Measurements from ENCODE around the gene EAF2. TPM values are rescaled to one million over a fixed set of nuclear protein-coding genes. Genes with fewer than 3 reads are reported as not detected.

The EAF2 gene
- total RNA-seq = 10 to 100 TPM in 1 of 2 donors, 1 to 10 TPM in 1; 7.8 to 16.5 TPM
- 10 to 100 TPM in 1 of 2 donors, 1 to 10 TPM in 1; 4.8 to 11.7 TPM for polyA plus RNA-seq
- long read RNA-seq, donor 1, partial matches to known transcripts = 5 of 8 reads
- long read RNA-seq, donor 1, other reads (novel, unspliced or antisense) = 0 of 8 reads
- long read RNA-seq, donor 2, partial matches to known transcripts = 0 of 1 reads
- long read RNA-seq, donor 2, other reads (novel, unspliced or antisense) = 0 of 1 reads
- long read RNA-seq, donor 3, partial matches to known transcripts = 6 of 7 reads
- long read RNA-seq, donor 3, other reads (novel, unspliced or antisense) = 0 of 7 reads
- long read RNA-seq, donor 4, partial matches to known transcripts = 0 of 1 reads
- long read RNA-seq, donor 4, other reads (novel, unspliced or antisense) = 0 of 1 reads
- long read RNA-seq, donor 5, partial matches to known transcripts = 0 of 2 reads
- long read RNA-seq, donor 5, other reads (novel, unspliced or antisense) = 0 of 2 reads

GRCh38 chr3:121834671-121835464, at the start of gene EAF2, which contains the start of gene IQCB1:
Gene EAF2 (plus strand): TSS chr3:121835209. CDS start chr3:121835286, 77 bp downstream.
Gene IQCB1 (minus strand): TSS chr3:121835060. CDS start chr3:121828960, 6,100 bp downstream.
- H3K4me1 ChIP-seq (ENCODE audit: control insufficient read depth in 5 of 5, insufficient read depth in 5 of 5, low read length in 5 of 5) = peaks cover 0 to 11% (median 2%) of the 10 kb centered on the region in 5 donors

DNA sequence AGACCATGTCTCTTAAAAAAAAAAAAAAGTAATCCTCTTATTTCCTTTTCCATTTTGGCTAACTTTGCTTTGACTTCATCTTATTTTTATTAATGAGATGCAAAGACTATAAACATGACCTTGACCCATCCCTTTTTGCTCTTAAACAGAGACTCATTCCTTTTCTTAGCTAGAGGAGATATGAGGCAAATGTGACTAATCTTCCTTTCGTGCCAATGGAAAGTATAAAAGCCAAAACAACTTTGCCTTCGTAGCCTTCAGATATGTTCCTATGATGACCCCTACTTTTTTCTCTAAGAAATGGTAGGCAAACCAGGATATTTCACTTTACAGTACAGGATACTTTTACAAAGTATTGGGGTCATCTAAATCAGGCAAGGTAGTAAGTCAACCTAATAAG, 48.5 kb upstream of the EAF2 start:
- no peaks in the 10 kb centered on the region for H3K9me3 ChIP-seq (ENCODE audit: control insufficient read depth in 4 of 4, insufficient read depth in 3 of 4, low read length in 3 of 4)
- no peak for ATAC-seq (ENCODE audit: insufficient read depth, low FRiP score)
- peaks cover 0 to 6% (median 0%) of the 10 kb centered on the region in 5 donors for H3K4me1 ChIP-seq (ENCODE audit: control insufficient read depth in 5 of 5, insufficient read depth in 5 of 5, low read length in 5 of 5)
- no peak overlapping the region for H3K4me3 ChIP-seq
- no peaks in the 10 kb centered on the region for H3K27me3 ChIP-seq (ENCODE audit: control insufficient read depth in 3 of 3, insufficient read depth in 3 of 3, low read length in 2 of 3)
- no peak overlapping the region for H3K27ac ChIP-seq (ENCODE audit: low read depth in 1 of 2, low read length in 1 of 2)
- peaks cover 10 to 27% (median 25%) of the 10 kb centered on the region in 4 donors for H3K36me3 ChIP-seq (ENCODE audit: control insufficient read depth in 4 of 4, insufficient read depth in 4 of 4, low read length in 4 of 4)
- no peak overlapping the region for H3K9ac ChIP-seq (ENCODE audit: insufficient read depth in 1 of 2, low read length in 2 of 2)
- TF ChIP-seq, protein P1, sequence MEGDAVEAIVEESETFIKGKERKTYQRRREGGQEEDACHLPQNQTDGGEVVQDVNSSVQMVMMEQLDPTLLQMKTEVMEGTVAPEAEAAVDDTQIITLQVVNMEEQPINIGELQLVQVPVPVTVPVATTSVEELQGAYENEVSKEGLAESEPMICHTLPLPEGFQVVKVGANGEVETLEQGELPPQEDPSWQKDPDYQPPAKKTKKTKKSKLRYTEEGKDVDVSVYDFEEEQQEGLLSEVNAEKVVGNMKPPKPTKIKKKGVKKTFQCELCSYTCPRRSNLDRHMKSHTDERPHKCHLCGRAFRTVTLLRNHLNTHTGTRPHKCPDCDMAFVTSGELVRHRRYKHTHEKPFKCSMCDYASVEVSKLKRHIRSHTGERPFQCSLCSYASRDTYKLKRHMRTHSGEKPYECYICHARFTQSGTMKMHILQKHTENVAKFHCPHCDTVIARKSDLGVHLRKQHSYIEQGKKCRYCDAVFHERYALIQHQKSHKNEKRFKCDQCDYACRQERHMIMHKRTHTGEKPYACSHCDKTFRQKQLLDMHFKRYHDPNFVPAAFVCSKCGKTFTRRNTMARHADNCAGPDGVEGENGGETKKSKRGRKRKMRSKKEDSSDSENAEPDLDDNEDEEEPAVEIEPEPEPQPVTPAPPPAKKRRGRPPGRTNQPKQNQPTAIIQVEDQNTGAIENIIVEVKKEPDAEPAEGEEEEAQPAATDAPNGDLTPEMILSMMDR (IDR thresholded peaks at IDR 0.05; ENCODE audit: control extremely low read depth, extremely low read depth) = no peak
- 79 to 85% methylated on average over 2 of the region's 2 CpGs for WGBS, 2 donors
- DNase-seq = peak in 1 of 3 donors; percentile 16

More at GRCh38 chr3:121834671-121835464, at the start of gene EAF2, which contains the start of gene IQCB1:
- Histone ChIP-seq H3K36me3 (ENCODE audit: control insufficient read depth in 4 of 4, insufficient read depth in 4 of 4, low read length in 4 of 4) (peaks cover 0 to 19% (median 9%) of the 10 kb centered on the region in 4 donors), H3K4me3 (peak within 1 kb of the TSS; percentile 71), H3K27me3 (ENCODE audit: control insufficient read depth in 3 of 3, insufficient read depth in 3 of 3, low read length in 2 of 3) (peaks cover 0 to 8% (median 0%) of the 10 kb centered on the region in 3 donors), H3K9me3 (ENCODE audit: control insufficient read depth in 4 of 4, insufficient read depth in 3 of 4, low read length in 3 of 4) (no peaks in the 10 kb centered on the region), H3K27ac (ENCODE audit: low read depth in 1 of 2, low read length in 1 of 2) (peak within 1 kb of the TSS; percentile 47 to 78), H3K9ac (ENCODE audit: insufficient read depth in 1 of 2, low read length in 2 of 2) (peak within 1 kb of the TSS; percentile 94 to 98)
- TF ChIP-seq, protein P1 (IDR thresholded peaks at IDR 0.05; ENCODE audit: control extremely low read depth, extremely low read depth) = no peak
- WGBS, 2 donors = 0 to 1% methylated on average over 54 of the region's 54 CpGs
- ATAC-seq (ENCODE audit: insufficient read depth, low FRiP score) (peak; percentile 100), DNase-seq (peak; percentile 96 to 99 (median 97))

DNA sequence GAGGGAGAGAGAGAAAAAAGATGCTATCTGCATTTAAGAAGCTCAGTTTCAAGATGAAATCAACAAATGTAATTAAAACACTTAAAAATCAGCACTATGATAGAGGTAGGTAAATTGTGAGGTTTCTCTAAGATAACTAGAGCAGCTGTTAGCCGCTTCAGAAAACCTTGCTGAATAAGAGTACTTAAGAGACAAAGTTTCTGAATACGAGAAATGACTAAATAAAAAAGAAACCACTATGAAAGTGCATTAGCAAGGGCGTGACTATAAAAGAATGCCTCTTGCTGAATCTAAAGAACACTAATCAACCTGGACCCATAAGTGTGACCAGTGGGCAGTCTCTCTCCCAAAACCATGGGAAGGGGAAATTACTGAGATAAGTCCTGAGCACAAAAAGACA, 41.9 kb upstream of the EAF2 start:
- H3K9ac ChIP-seq (ENCODE audit: insufficient read depth in 1 of 2, low read length in 2 of 2) = no peak overlapping the region
- H3K9me3 ChIP-seq (ENCODE audit: control insufficient read depth in 4 of 4, insufficient read depth in 3 of 4, low read length in 3 of 4) = no peaks in the 10 kb centered on the region
- peaks cover 5 to 22% (median 9%) of the 10 kb centered on the region in 4 donors for H3K36me3 ChIP-seq (ENCODE audit: control insufficient read depth in 4 of 4, insufficient read depth in 4 of 4, low read length in 4 of 4)
- no peaks in the 10 kb centered on the region for H3K4me1 ChIP-seq (ENCODE audit: control insufficient read depth in 5 of 5, insufficient read depth in 5 of 5, low read length in 5 of 5)
- TF ChIP-seq, protein P1 (IDR thresholded peaks at IDR 0.05; ENCODE audit: control extremely low read depth, extremely low read depth) = no peak
- no peak overlapping the region for H3K4me3 ChIP-seq
- H3K27ac ChIP-seq (ENCODE audit: low read depth in 1 of 2, low read length in 1 of 2) = no peak overlapping the region
- 93 to 96% methylated on average over 3 of the region's 3 CpGs for WGBS, 2 donors
- H3K27me3 ChIP-seq (ENCODE audit: control insufficient read depth in 3 of 3, insufficient read depth in 3 of 3, low read length in 2 of 3) = no peaks in the 10 kb centered on the region
- DNase-seq = no peak
- ATAC-seq (ENCODE audit: insufficient read depth, low FRiP score) = no peak
